Measurements from ENCODE around the gene MAP2K5. TPM values are rescaled to one million over a fixed set of nuclear protein-coding genes. Genes with fewer than 3 reads are reported as not detected.

The MAP2K5 gene
- total RNA-seq, 1 donor from 2014 or later: 29.0 TPM

GRCh38 chr15:67765701-67766100 is 223.2 kb downstream of the MAP2K5 start:
- Mint-ChIP-seq H3K27me3 (ENCODE audit: unreplicated experiment) (peaks cover 2% of the 10 kb centered on the region), H3K36me3 (ENCODE audit: unreplicated experiment) (no peaks in the 10 kb centered on the region), H3K9me3 (ENCODE audit: unreplicated experiment) (peaks cover 4% of the 10 kb centered on the region), H3K27ac (ENCODE audit: unreplicated experiment) (no peak overlapping the region), H3K4me1 (ENCODE audit: low read depth, unreplicated experiment) (peaks cover 66% of the 10 kb centered on the region), H3K4me3 (ENCODE audit: unreplicated experiment) (peak overlapping the region; percentile 14)
- DNase-seq: no peak
- no peak for TF ChIP-seq CTCF (IDR thresholded peaks at IDR 0.05; ENCODE audit: partially characterized antibody, unreplicated experiment)

GRCh38 chr15:67766968-67767367 is 224.5 kb downstream of the MAP2K5 start:
- no peak for TF ChIP-seq CTCF (IDR thresholded peaks at IDR 0.05; ENCODE audit: partially characterized antibody, unreplicated experiment)

GRCh38 chr15:67768313-67768977 is 225.9 kb downstream of the MAP2K5 start:
- Mint-ChIP-seq H3K36me3 (ENCODE audit: unreplicated experiment) (no peaks in the 10 kb centered on the region), H3K4me1 (ENCODE audit: low read depth, unreplicated experiment) (peaks cover 63% of the 10 kb centered on the region), H3K27me3 (ENCODE audit: unreplicated experiment) (peaks cover 2% of the 10 kb centered on the region), H3K9me3 (ENCODE audit: unreplicated experiment) (peaks cover 4% of the 10 kb centered on the region), H3K4me3 (ENCODE audit: unreplicated experiment) (no peak overlapping the region), H3K27ac (ENCODE audit: unreplicated experiment) (peak overlapping the region; percentile 82)
- DNase-seq: no peak
- TF ChIP-seq CTCF (IDR thresholded peaks at IDR 0.05; ENCODE audit: partially characterized antibody, unreplicated experiment): no peak

More at GRCh38 chr15:67766968-67767367, 224.5 kb downstream of the MAP2K5 start:
- peak overlapping the region; percentile 30 for H3K4me3 Mint-ChIP-seq (ENCODE audit: unreplicated experiment)
- DNase-seq: no peak
- peaks cover 64% of the 10 kb centered on the region for H3K4me1 Mint-ChIP-seq (ENCODE audit: low read depth, unreplicated experiment)
- peaks cover 4% of the 10 kb centered on the region for H3K9me3 Mint-ChIP-seq (ENCODE audit: unreplicated experiment)
- H3K27me3 Mint-ChIP-seq (ENCODE audit: unreplicated experiment): peaks cover 2% of the 10 kb centered on the region
- no peaks in the 10 kb centered on the region for H3K36me3 Mint-ChIP-seq (ENCODE audit: unreplicated experiment)
- H3K27ac Mint-ChIP-seq (ENCODE audit: unreplicated experiment): no peak overlapping the region

GRCh38 chr15:67769497-67770357 is 227.2 kb downstream of the MAP2K5 start:
- peaks cover 2% of the 10 kb centered on the region for H3K27me3 Mint-ChIP-seq (ENCODE audit: unreplicated experiment)
- H3K4me1 Mint-ChIP-seq (ENCODE audit: low read depth, unreplicated experiment): peaks cover 71% of the 10 kb centered on the region
- H3K36me3 Mint-ChIP-seq (ENCODE audit: unreplicated experiment): no peaks in the 10 kb centered on the region
- peaks cover 4% of the 10 kb centered on the region for H3K9me3 Mint-ChIP-seq (ENCODE audit: unreplicated experiment)
- no peak for TF ChIP-seq CTCF (IDR thresholded peaks at IDR 0.05; ENCODE audit: partially characterized antibody, unreplicated experiment)
- H3K27ac Mint-ChIP-seq (ENCODE audit: unreplicated experiment): peak overlapping the region; percentile 95
- H3K4me3 Mint-ChIP-seq (ENCODE audit: unreplicated experiment): peak overlapping the region; percentile 75
- peak; percentile 49 for DNase-seq

GRCh38 chr15:67770358-67770628 is 227.8 kb downstream of the MAP2K5 start:
- DNase-seq: no peak
- H3K4me1 Mint-ChIP-seq (ENCODE audit: low read depth, unreplicated experiment): peaks cover 72% of the 10 kb centered on the region
- peaks cover 2% of the 10 kb centered on the region for H3K27me3 Mint-ChIP-seq (ENCODE audit: unreplicated experiment)
- H3K36me3 Mint-ChIP-seq (ENCODE audit: unreplicated experiment): no peaks in the 10 kb centered on the region
- no peak for TF ChIP-seq CTCF (IDR thresholded peaks at IDR 0.05; ENCODE audit: partially characterized antibody, unreplicated experiment)
- H3K27ac Mint-ChIP-seq (ENCODE audit: unreplicated experiment): peak overlapping the region; percentile 95
- peak overlapping the region; percentile 75 for H3K4me3 Mint-ChIP-seq (ENCODE audit: unreplicated experiment)
- H3K9me3 Mint-ChIP-seq (ENCODE audit: unreplicated experiment): peaks cover 4% of the 10 kb centered on the region
